NCI-H748 (cell line): Measurements from ENCODE around the gene LRRC7.
"Not testable (repeated sequence)": the region's sequence is repeated elsewhere in the genome, so short reads cannot be mapped to it uniquely, and the experiment has no call there.

Experiments
- DNase-seq: peaks from one replicate; lab custom pipeline; 2025; ENCODE audit not compliant: unreplicated experiment; lab: John Stamatoyannopoulos, UW

Gene LRRC7

DNA sequence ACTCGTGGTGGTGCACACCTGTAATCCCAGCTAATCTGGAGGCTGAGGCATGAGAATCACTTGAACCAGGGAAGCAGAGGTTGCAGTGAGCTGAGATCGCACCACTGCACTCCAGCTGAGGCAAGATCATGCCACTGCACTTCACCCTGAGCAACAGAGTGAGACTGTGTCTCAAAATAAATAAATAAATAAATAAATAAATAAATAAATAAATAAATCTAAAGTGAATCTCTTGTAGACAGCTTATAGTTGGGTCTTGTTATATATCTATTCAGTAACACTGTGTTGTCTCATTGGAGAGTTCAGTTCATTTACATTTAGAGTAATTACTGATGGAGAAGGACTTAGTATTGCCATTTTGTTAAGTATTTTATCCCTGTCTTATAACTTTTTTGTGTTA is 379.2 kb downstream of the LRRC7 start:
- no peak for DNase-seq

DNA sequence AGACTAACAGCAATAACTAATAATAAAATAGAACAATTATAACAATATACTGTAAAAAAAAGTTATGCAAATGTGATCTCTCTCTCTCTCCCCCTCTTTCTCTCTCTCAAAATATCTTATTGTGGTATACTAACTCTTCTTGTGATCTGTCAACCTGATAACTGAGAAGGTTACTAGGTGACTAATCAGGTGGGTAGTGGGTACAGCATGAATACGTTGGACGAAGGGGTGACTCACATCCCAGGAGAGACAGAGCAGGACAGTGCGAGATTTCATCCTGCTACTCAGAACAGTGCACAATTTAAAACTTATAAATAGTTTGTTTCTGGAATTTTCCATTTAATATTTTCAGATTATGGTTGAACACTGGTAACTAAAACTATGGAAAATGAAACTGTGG is 380.1 kb downstream of the LRRC7 start:
- no peak for DNase-seq

DNA sequence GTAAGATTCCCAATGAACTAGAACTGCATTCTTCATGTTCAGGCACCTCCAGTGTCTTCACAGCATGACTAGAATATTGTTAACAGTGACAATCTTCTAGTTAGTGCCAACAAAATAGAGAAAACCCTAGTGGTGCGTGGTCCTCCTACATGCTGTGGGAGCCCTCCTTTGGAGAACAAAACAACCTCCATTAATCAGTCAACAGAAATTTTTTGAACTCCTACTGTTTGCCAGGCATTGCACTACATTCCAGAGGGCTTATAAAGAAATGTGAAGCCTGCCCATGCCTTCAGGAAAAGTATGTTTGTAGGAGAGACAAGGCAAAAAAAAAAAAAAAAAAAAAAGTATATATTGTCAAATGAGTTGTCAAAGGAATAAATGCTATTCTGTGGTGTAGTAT is 385.0 kb downstream of the LRRC7 start:
- DNase-seq = no peak

DNA sequence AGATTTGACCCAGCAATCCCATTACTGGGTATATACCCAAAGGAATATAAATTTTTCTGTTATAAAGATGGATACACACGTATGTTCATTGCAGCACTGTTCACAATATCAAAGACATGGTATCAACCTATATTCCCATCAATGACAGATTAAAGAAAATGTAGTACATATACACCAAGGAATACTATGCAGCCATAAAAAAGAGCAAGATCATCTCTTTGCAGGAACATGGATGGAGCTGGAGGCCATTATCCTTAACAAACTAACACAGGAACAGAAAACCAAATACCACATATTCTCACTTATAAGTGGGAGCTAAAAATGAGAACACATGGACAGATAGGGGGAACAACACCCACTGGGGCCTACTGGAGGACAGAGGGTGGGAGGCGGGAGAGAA is 394.7 kb downstream of the LRRC7 start:
- DNase-seq = not testable (repeated sequence)

DNA sequence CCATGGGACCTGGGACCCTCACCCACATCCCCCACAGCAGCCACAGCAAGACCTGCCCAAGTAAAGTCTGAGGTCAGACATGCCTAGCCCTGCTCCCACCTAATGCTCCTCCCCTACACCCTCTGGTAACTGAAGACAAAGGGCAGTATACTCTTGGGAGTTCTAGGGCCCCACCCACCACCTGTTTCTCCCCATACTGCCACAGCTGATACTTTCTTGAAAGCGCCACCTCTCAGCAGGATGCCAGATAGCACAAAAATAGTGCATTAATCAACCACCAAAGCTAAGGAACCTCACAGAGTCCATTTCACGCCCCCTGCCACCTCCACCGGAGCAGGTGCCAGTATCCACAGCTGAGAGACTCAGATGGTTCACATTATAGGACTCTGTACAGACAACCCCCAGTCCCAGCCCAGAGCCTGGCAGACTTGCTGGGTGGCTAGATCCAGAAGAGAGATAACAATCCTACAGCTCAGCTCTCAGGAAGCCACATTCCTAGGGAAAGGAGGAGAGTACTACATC is 399.6 kb downstream of the LRRC7 start:
- no peak for DNase-seq

DNA sequence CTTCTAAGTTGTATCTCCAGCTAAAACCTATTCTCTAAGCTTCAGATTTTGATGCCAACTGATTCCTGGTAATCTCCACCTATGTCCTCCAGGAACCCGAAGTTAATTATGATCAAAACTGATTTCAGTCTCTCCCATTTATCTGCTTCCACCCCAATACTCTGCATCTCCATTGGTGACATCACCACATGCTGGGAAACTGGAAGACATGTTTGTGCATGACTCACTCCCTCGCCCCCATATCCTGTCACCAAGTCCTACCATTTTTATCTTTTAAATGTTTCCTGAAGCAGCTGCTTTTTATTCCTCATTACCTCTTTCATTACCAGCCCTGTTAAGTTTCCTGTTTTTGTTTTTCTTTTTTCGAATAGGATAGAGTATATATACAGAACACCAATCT is 409.2 kb downstream of the LRRC7 start:
- DNase-seq = no peak

DNA sequence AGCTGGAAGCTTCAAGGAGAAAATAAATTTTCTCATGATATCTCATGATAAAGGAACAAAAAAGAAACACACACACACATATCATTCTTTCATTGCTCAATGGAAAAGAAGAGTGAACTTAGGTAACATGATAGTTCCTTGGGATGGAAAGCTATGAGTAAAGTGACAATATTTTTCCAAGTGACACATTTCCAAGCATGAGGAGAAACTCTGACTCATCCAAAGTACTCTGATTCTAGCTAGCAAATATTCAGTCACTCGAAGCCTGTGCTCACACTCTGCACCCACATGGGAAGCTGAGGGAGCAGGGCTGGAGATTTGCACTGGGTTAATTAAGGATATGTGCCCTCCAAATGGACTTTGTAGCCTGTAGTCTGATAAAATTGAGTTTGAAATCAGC is 415.3 kb downstream of the LRRC7 start:
- no peak for DNase-seq

DNA sequence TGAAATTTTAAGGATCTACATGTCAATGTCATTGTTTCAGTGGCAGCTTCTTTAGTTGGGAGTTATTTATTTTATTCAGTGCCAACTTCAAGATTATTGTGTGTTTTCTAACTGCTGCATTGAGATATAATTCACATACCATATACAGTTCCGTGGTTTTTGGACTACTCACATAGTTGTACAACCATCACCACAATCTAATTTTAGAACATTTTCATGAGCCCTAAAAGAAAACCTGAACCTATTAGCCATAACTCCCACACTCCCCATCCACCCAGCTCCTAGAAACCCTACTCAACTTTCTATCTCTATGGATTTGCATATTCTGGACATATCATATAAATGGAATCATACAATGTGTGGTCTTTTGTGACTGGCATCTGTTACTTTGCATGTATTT is 417.7 kb downstream of the LRRC7 start:
- DNase-seq = no peak

DNA sequence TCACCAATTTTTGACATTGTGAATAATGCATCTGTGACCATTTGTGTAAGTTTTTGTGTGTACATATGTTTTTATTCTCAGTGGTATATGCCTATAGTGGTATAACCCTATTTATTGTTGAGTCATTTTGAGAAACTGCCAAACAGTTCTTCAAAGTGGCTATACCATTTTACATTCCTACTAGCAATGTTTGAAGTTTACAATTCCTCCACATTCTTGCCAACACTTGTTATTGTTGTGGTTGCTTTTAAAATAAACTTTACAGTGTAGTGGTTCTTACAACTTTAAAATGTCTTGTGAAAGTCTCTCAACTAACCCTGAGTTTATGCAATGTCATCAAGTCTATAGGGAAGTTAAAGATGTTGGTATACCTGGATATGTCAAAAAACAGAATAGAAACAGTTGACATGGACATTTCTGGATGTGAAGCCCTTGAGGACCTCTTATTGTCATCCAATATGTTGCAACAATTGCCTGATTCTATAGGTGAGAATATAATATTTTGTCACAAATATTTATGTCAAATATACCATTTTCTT is 418.2 kb downstream of the LRRC7 start:
- no peak for DNase-seq

DNA sequence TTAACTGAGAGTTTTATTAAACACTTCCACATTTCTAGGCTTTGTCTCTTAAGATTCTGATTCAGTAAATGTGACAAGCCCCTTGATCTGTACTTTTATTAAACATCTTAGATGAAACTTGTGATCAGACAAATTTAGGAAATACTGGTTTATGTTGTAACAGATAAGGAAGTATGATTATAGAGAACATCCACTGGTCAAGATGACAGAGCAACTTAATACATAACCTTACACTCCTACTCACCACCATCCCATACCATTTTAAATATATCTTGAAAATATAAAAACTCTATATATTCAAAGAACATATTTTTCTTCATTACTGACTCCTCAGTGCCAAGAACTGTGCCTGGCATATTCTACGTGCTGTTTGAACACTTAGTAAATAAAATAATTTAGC is 420.2 kb downstream of the LRRC7 start:
- DNase-seq = no peak

DNA sequence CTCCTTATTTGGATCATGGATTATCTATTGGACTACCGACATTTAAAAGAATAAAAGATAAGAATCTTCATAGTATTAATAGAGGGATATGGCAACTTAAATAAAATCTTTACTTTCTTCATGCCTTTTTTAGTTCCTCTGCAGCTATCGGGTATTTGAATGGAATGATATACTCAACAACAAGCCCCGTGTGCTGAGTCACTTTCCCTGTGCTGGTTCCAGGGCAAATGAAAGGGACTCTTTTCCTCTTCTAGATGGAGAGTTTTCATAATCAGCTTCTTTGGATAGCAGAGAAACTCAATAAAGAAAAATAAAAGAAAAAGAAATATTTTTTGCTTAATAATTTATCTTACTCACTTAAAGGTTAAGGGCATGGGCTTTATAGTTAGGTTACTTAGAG is 423.9 kb downstream of the LRRC7 start:
- DNase-seq = no peak

DNA sequence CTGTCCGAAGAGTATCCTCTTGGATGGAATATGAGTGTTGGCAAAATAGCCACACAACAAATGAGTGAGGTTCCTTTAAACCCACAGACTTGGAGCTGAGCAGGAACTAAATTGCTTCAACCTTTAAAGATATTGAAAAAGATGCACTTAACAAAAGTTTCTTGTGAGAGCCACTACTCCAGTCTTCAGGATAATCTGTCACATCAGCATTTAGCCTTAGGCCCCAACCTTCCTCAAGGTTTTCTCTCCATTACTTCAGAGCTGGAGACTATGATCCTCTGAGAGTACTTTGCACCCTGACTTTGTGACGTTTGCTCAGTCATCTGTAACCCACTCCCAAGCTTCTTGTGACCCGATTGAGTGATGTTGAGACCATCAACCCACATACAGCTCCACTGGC is 424.9 kb downstream of the LRRC7 start:
- DNase-seq = no peak

DNA sequence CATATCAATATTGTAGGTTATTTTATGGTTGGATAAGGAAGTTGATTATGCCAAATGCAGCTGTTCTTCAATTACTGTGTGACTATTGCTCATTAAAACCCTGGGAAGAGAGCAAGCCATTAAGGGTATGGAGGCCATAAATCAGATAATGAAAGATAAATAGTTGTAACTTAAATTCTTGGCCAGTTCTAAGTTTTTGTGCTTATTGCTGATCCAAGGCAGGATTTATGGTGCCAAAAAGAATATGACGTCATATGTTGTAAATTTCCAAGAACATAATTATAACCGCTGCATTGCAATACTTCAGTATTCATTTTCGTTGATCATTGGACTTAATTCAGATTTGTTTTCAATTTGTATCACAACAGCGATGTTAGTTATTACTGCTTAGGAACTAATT is 426.1 kb downstream of the LRRC7 start:
- no peak for DNase-seq

DNA sequence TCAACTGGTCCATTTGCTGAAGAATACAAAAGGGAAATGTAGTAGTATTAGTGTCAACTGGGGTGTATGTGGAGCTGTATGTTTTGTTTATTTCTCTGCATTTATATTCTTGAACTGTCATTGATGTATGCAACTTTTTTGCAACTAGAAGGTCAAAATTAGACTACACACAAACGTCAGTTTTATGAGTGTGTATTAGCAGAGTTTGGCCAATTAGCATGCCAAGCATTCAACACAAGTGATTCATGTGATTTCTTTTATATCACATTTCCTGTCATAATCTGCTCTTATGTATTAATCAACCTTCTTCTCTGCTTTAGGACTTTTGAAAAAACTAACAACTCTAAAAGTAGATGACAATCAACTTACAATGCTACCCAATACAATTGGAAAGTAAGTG is 426.5 kb downstream of the LRRC7 start:
- DNase-seq = no peak

DNA sequence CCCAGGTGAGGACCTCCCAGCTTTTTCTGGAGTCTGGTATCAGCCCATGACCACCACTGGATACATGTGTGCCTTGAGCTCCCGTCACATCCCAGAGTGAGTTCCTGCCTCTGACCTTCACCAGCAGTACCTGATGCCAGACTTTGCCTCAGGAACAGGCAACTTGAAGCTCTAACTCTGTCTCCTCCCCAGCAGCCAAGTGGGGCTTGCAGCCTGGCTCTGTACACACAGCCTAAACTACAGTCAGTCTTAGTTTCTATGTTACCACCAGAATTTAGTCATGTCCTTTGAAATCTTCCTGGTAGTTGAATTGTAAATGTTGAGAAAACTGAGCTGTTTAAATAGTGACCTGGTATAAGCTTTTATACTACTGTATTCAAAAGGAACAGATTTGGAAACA is 431.1 kb downstream of the LRRC7 start:
- DNase-seq = no peak

DNA sequence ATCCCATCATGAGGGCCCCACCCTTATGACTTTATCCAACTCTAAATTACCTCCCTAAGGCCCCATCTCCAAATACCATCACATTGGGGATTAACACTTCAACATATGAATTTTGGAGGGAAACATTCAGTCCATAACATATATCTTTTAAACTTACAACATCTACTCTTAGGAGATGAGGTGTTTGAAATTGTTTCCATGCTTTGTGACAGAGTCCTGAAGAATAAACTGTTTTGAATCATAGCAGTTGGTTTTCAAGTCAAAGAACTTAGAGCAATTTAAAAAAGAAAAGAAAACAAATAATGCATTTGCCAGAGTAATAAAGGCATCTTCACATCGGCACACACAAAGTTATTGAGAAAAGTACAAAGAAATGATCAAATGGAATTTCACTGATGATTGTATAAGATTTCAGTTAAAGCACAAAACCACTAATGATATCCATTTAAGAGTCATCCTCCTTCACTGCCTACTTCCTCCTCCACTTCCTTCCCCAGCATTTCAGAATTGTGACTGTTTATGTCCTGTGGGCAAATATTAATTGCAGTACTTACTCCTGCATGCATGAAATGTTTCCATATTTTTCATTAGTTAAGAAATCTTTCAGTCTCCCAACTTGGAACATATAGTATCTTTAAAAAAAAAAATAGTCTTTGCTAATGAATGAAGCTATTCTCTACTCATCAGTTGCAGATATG is 435.6 kb downstream of the LRRC7 start:
- DNase-seq = no peak

DNA sequence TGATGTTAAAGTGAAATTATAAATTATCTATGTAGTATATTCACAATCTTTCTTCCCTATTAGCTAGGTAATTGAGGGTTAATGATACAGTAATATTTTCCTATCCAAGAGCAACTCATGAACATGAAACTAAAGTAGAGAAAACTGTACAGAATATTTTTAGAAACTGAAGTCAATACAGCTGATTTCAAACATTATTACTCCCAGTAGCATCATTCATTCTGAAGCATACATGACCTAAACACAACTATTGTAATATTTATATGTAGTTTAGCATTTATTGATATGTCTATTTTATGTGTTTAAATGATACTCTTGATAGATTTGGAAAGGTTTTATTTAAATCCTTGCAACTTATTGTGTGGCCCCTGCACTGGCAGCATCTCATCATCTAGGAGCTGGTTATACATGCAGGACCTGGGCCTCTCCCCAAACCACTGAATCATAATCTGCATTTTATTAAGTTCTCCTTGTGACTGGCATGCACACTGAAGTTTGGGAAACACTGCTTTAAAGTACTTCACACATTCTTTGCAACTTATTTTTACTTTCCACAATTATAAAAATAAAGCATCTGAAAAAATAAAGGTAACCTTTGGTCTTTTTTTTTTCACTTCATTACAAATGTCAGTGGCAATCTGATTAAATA is 437.8 kb downstream of the LRRC7 start:
- no peak for DNase-seq

DNA sequence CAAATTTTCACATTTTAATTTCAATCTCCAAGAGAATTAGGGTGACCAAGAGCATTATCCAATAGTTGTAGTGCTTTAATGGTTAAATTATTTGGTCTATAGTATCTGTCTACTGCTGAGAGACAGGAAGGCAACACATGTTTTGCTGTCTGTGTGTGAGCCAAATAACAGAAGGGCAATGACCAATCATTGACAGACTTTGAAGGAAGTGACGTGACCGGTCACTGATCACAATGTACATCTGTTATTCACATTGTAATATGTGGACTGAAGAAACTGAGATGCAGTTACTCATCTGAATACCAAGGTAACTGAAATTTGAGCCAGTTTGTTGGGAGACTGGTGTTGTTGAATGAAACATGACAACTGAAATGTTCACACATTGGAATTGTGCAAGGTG is 440.9 kb downstream of the LRRC7 start:
- DNase-seq = no peak

DNA sequence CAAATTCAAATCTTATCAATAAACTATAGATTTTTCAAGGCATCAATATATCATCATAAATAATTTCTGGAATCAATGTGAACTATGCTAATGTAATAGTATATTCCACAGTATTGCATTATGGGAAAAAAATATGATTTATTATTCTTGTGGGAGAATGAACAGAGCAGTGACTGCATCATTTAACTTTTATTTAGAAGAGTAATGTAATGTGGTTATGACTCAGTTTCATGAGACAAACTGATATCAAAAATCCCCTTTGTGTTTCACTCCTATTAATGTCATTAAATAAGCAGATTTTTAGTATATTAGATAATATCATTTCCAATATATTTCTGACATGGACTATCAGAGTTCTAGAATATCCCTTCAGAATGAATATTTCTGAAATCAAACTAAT is 450.0 kb downstream of the LRRC7 start:
- DNase-seq = no peak

DNA sequence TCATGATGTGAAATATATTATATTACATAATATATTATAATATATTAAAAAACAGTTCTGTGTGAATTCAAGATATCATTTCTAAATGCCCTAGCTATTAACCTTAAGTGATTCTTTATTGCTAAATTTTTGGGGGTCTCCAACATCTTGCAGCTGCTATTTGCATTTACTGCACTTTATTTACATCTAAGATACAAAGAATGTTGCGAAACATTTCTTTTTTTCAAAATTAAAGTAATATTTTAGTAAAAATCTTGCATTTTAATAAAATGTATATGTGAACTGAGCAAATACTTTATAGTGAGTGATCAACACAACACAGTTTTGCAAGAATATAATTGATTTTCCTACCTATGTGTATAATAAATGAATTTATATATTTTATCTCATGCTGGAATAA is 456.6 kb downstream of the LRRC7 start:
- DNase-seq = no peak

DNA sequence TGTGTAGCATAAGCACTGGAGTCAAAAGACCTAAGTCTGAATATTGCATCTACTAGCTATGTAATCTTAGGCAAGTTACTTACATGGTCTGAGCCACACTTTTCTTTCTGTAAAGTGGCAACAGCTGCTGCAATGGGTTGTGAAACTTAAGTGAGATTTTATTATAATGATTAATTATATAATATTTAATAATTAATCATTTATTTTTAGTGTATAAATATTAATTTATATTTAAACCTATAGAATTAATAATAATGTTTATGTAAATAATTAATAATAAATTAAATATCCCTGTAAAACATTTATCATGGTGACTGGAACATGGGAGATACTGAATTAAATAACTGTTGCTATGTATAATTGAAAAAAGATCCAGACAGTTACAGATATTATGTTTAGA is 457.3 kb downstream of the LRRC7 start:
- DNase-seq = no peak

DNA sequence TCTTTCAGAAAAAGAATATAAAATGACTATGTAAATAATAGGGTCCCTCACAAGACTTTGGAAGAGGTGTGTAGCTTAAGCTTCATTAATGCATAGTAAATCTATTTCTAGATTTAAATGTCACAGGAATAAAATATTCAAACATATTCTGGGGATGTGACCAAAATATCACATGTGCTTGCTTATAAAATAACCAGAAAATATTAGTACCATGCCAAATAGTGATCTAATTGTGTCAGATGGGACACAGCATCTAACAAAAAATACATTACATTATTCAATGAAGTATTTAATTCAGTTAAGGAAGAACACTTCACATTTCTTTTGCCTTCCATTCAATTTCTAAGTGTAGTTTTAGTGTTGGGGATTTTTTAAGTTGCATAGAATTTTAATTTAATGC is 458.1 kb downstream of the LRRC7 start:
- DNase-seq = no peak
